RWPE2 (cell line): ENCODE results near the gene HPSE2.

Source experiments
- ATAC-seq: fragments of 200-7000 bp; cut with Tn5 transposase; 3 replicates; pipeline ENCODE4 v1.9.1; 2021; ENCODE audit warnings: low read depth
- DNase-seq: peaks from one replicate; pipeline ENCODE4 v3.0.0-alpha.2; 2020; ENCODE audit warnings: low spot score
- H3K27ac ChIP-seq: fragments of 450-650 bp; 2 replicates; pipeline ENCODE4 v1.5.1; 2017; ENCODE audit warnings: mild to moderate bottlenecking; ENCODE audit not compliant: poor library complexity, severe bottlenecking
- H3K27me3 ChIP-seq: fragments of 250-450 bp; sonication (Bioruptor Pico); 2 replicates; pipeline ENCODE4 v1.5.1; 2021; ENCODE audit warnings: mild to moderate bottlenecking, moderate library complexity; ENCODE audit not compliant: insufficient read depth, poor library complexity, severe bottlenecking
- H3K36me3 ChIP-seq: fragments of 250-450 bp; sonication (Bioruptor Pico); 2 replicates; pipeline ENCODE4 v1.5.1; 2020; ENCODE audit warnings: low read depth, mild to moderate bottlenecking, moderate library complexity
- H3K4me1 ChIP-seq: fragments of 250-450 bp; sonication (Bioruptor Pico); 2 replicates; pipeline ENCODE4 v1.5.1; 2021; ENCODE audit warnings: mild to moderate bottlenecking, moderate library complexity; ENCODE audit not compliant: insufficient read depth, poor library complexity, severe bottlenecking
- H3K4me3 ChIP-seq: fragments of 250-450 bp; sonication (Bioruptor Pico); 2 replicates; pipeline ENCODE4 v1.5.1; 2021; ENCODE audit warnings: mild to moderate bottlenecking, moderate library complexity; ENCODE audit not compliant: severe bottlenecking
- H3K9me3 ChIP-seq: fragments of 250-450 bp; sonication (Bioruptor Pico); 2 replicates; pipeline ENCODE4 v1.5.1; 2021; ENCODE audit warnings: mild to moderate bottlenecking, moderate library complexity; ENCODE audit not compliant: severe bottlenecking
- TF ChIP-seq, protein P1 (sequence below): fragments of 450-650 bp; IDR thresholded peaks from one replicate; pipeline ENCODE4 v1.5.1; 2017; ENCODE audit warnings: mild to moderate bottlenecking, moderate library complexity; ENCODE audit not compliant: poor library complexity, severe bottlenecking

The HPSE2 gene

DNA sequence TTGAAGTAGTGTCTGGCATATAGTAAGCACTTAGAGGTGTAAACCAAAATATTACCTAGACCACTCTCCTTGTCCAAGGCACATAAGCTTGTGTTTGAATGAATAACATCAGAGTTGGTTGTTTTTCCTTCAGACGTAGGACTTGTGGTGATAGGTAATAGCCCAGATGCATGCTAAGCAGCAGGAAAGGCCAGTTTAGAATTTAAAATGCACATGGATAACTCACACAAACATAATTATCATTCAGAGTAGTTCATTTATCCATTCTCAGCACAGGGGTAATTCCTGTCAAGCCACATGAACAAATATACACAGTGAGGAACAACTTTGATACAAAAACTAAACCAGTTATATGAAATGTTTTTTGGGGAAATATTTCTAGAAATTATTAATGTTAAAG, 607.9 kb downstream of the HPSE2 start:
- no peaks in the 10 kb centered on the region for H3K9me3 ChIP-seq
- no peak overlapping the region for H3K27ac ChIP-seq
- H3K4me1 ChIP-seq: no peaks in the 10 kb centered on the region
- ATAC-seq (no peak), DNase-seq (no peak)
- no peaks in the 10 kb centered on the region for H3K27me3 ChIP-seq
- no peaks in the 10 kb centered on the region for H3K36me3 ChIP-seq
- TF ChIP-seq, protein P1, sequence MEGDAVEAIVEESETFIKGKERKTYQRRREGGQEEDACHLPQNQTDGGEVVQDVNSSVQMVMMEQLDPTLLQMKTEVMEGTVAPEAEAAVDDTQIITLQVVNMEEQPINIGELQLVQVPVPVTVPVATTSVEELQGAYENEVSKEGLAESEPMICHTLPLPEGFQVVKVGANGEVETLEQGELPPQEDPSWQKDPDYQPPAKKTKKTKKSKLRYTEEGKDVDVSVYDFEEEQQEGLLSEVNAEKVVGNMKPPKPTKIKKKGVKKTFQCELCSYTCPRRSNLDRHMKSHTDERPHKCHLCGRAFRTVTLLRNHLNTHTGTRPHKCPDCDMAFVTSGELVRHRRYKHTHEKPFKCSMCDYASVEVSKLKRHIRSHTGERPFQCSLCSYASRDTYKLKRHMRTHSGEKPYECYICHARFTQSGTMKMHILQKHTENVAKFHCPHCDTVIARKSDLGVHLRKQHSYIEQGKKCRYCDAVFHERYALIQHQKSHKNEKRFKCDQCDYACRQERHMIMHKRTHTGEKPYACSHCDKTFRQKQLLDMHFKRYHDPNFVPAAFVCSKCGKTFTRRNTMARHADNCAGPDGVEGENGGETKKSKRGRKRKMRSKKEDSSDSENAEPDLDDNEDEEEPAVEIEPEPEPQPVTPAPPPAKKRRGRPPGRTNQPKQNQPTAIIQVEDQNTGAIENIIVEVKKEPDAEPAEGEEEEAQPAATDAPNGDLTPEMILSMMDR: no peak
- H3K4me3 ChIP-seq: no peak overlapping the region

DNA sequence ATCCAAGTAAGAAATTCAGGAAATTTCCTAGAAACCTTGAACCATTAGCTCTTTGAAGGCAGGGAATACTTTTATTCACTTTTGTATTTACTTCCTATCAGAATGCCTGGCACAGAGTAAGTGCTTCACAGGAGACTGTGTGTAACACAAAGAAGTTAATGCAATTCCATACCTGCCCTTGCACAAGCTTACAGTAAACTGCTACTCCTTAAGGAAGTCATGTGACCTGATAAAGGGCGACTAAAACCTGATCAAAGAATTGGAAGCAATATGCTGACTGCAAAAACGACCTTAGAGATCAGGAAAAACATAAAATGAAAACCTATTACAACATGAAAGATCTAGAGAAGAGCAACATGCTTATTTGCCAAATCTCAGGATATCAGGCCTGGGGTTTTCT, 610.7 kb downstream of the HPSE2 start:
- H3K9me3 ChIP-seq: no peaks in the 10 kb centered on the region
- no peak overlapping the region for H3K4me3 ChIP-seq
- DNase-seq: no peak
- H3K27ac ChIP-seq: no peak overlapping the region
- TF ChIP-seq, protein P1: no peak
- no peaks in the 10 kb centered on the region for H3K27me3 ChIP-seq
- no peak for ATAC-seq
- H3K4me1 ChIP-seq: no peaks in the 10 kb centered on the region
- no peaks in the 10 kb centered on the region for H3K36me3 ChIP-seq

DNA sequence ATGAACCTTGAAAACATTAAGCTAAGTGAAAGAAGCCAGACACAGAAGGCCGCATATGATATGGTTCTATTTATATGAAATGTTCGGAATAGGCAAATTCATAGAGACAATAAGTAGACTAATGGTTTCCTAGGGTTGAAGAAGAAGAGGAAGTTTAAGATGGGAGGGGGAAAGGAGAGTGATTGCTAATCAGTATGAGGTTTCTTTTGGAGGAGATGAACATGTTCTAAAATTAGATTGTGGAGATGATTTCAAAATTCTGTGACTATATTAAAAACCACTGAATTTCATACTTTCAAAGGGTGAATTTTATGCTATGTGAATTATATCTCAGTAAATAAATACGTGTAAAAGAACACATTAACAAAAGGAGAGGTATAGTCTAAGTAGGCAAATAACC, 612.5 kb downstream of the HPSE2 start:
- TF ChIP-seq, protein P1: no peak

DNA sequence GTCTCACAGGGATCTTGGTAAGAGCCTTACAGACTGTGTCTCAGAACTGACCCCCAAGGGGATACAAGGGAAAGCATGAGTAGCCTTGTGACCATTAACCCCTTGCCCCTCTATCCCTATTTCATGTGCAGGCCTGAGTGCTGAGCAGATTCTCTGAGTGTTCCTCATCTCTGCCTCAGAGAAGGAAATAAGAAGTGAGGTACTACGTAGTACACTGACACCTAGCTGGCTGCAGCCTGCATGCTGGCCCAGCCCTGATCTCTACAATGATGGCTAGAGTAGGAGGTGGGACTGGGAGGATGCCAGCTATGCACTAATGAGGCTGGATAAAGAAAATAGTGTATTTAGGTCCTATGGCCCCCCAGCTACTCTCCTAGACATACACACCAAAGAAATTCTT, 614.0 kb downstream of the HPSE2 start:
- Histone ChIP-seq H3K4me1 (no peaks in the 10 kb centered on the region), H3K27ac (no peak overlapping the region), H3K36me3 (no peaks in the 10 kb centered on the region), H3K4me3 (no peak overlapping the region), H3K9me3 (no peaks in the 10 kb centered on the region), H3K27me3 (no peaks in the 10 kb centered on the region)
- TF ChIP-seq, protein P1: no peak
- DNase-seq (no peak), ATAC-seq (no peak)

More for the DNA sequence above, 612.5 kb downstream of the HPSE2 start:
- Histone ChIP-seq H3K27me3 (no peaks in the 10 kb centered on the region), H3K4me3 (no peak overlapping the region), H3K27ac (no peak overlapping the region), H3K9me3 (no peaks in the 10 kb centered on the region), H3K36me3 (no peaks in the 10 kb centered on the region), H3K4me1 (no peaks in the 10 kb centered on the region)
- ATAC-seq (no peak), DNase-seq (no peak)

DNA sequence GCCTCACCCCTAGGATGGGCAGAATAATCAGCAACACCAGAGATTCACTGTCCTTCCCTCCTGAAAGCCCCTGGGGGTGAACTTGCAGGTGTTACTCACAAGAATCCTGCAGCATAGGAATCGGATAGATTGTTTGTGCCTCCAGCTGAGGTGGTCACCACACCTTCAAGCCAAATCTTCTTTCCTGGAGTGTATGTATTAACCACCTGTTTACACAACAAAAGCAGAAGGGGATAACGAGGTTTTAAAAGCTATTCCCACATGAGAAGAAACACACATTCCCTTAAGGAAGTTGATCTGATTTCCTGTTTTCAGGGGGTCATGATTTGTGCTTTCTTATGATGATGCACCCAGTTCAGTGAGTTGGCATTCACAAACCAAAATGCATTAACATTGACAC, 615.1 kb downstream of the HPSE2 start:
- Histone ChIP-seq H3K27me3 (no peaks in the 10 kb centered on the region), H3K27ac (no peak overlapping the region), H3K4me3 (no peak overlapping the region), H3K9me3 (no peaks in the 10 kb centered on the region), H3K36me3 (no peaks in the 10 kb centered on the region), H3K4me1 (no peaks in the 10 kb centered on the region)
- DNase-seq (no peak), ATAC-seq (no peak)
- TF ChIP-seq, protein P1: no peak
